ENCODE measurements around the gene EVC2.

- no peak for TF ChIP-seq CTCF (conservative IDR thresholded peaks at IDR 0.05; ENCODE audit: low read depth, low read length)
- no peak for TF ChIP-seq SMC3 (IDR thresholded peaks at IDR 0.05; ENCODE audit: low read depth, low read length)
- no peak for TF ChIP-seq CEBPB (IDR thresholded peaks at IDR 0.05; ENCODE audit: low read depth, low read length)
- TF ChIP-seq MAFK (IDR thresholded peaks at IDR 0.05; ENCODE audit: low read depth, low read length) = no peak
Observed at GRCh38 chr4:5566526-5566925, 141.8 kb downstream of the EVC2 start.

Data from IMR-90 (cell line).